A549 (cell line): ENCODE measurements around the gene CMTM7. TPM values are rescaled to one million over a fixed set of nuclear protein-coding genes. Genes with fewer than 3 reads are reported as not detected.

Source experiments
- ATAC-seq, 2 experiments: fragments of 200-7000 bp in 1 of 2; fragments of >200 bp in 1 of 2; cut with Nextera tagmentation in 1 of 2; cut with Tn5 transposase in 1 of 2; 3 replicates each; pipeline versions ENCODE4 v1.8.0 to v1.9.1; 2018 to 2020; ENCODE audit warnings: mild to moderate bottlenecking in 1 of 2, moderate library complexity in 1 of 2
- CTCF ChIA-PET: fragments of 300-600 bp; sonication (Branson Sonifier 250); formaldehyde crosslinking; extraction: SDS; loops from one replicate; lab custom pipeline; 2021; ENCODE audit warnings: antibody characterized with exemption, inconsistent platforms; lab: Yijun Ruan, JAX
- POLR2A ChIA-PET: fragments of 350-600 bp; formaldehyde crosslinking; extraction: SDS; loops from one replicate; lab custom pipeline; 2021; ENCODE audit warnings: antibody characterized with exemption, inconsistent platforms; lab: Yijun Ruan, JAX
- DNase-seq, 2 experiments: peaks; one replicate each; pipeline versions ENCODE4 v3.0.0 to v3.0.0-alpha.2; 2011 to 2016; ENCODE audit warnings: low read depth in 1 of 2, low spot score in 1 of 2
- FAIRE-seq: peaks from 2 replicates; lab custom pipeline; 2011; peaks lifted over from hg19 to GRCh38; lab: Jason Lieb, UNC
- H3K27ac ChIP-seq, 2 experiments: fragments of >200 bp; sonication (Bioruptor Twin); formaldehyde crosslinking; 3 replicates each; pipeline ENCODE4 v1.5.1; 2016 to 2017
- H3K4me1 ChIP-seq: fragments of >200 bp; sonication (Bioruptor Twin); formaldehyde crosslinking; 3 replicates; pipeline ENCODE4 v1.6.1; 2016
- H3K4me2 ChIP-seq: fragments of >200 bp; sonication (Bioruptor Twin); formaldehyde crosslinking; 3 replicates; pipeline ENCODE4 v1.6.1; 2016
- H3K4me3 ChIP-seq: fragments of >200 bp; sonication (Bioruptor Twin); formaldehyde crosslinking; 3 replicates; pipeline ENCODE4 v1.5.1; 2016
- H3K9me3 ChIP-seq: fragments of >200 bp; sonication (Bioruptor Twin); formaldehyde crosslinking; 3 replicates; pipeline ENCODE4 v1.6.1; 2016
- BCL3 ChIP-seq: fragments of >200 bp; sonication (Bioruptor Twin); formaldehyde crosslinking; IDR thresholded peaks from 3 replicates; pipeline ENCODE4 v1.6.1; 2016
- CBX2 ChIP-seq: fragments of 200-600 bp; sonication (generic); IDR thresholded peaks from 2 replicates; pipeline ENCODE4 v1.6.1; 2016; ENCODE audit warnings: low read depth, mild to moderate bottlenecking, borderline replicate concordance
- E2F6 ChIP-seq: IDR thresholded peaks from 2 replicates; pipeline ENCODE4 v1.6.1; 2012; ENCODE audit warnings: low read depth, borderline replicate concordance
- EHF ChIP-seq: fragments of 250-450 bp; sonication (Bioruptor Pico); IDR thresholded peaks from 2 replicates; pipeline ENCODE4 v1.5.0; 2020; ENCODE audit warnings: mild to moderate bottlenecking
- EHMT2 ChIP-seq: fragments of 200-600 bp; sonication (generic); IDR thresholded peaks from 2 replicates; pipeline ENCODE4 v1.6.1; 2016; ENCODE audit warnings: antibody characterized with exemption, low read depth, mild to moderate bottlenecking, moderate library complexity
- ELK1 ChIP-seq: fragments of 150-350 bp; IDR thresholded peaks from 2 replicates; pipeline ENCODE4 v1.6.1; 2014; ENCODE audit warnings: low read depth, mild to moderate bottlenecking, low read length
- FOSL2 ChIP-seq, 2 experiments: fragments of 450-650 bp in 1 of 2; fragments of >200 bp in 1 of 2; sonication (Bioruptor Twin) in 1 of 2; formaldehyde crosslinking; IDR thresholded peaks; 2 replicates each; pipeline versions ENCODE4 v1.5.0 to v1.6.1; 2016 to 2020; ENCODE audit warnings: mild to moderate bottlenecking in 1 of 2, moderate library complexity in 1 of 2
- GATA3 ChIP-seq: IDR thresholded peaks from 2 replicates; pipeline ENCODE4 v1.6.1; 2012; ENCODE audit warnings: borderline replicate concordance
- HOXA7 ChIP-seq: fragments of 250-450 bp; sonication (Bioruptor Pico); IDR thresholded peaks from 2 replicates; pipeline ENCODE4 v1.5.0; 2020; ENCODE audit warnings: mild to moderate bottlenecking, moderate library complexity
- HOXB13 ChIP-seq: fragments of 250-450 bp; sonication (Bioruptor Pico); IDR thresholded peaks from 2 replicates; pipeline ENCODE4 v1.5.0; 2020; ENCODE audit warnings: low read depth, mild to moderate bottlenecking, moderate library complexity
- KDM1A ChIP-seq: fragments of 200-600 bp; sonication (generic); IDR thresholded peaks from 2 replicates; pipeline ENCODE4 v1.6.1; 2016; ENCODE audit warnings: low read depth, mild to moderate bottlenecking
- KDM5A ChIP-seq: fragments of 200-600 bp; sonication (generic); IDR thresholded peaks from 2 replicates; pipeline ENCODE4 v1.6.1; 2016; ENCODE audit warnings: antibody characterized with exemption, mild to moderate bottlenecking
- MAFK ChIP-seq: fragments of 450-650 bp; IDR thresholded peaks from 2 replicates; pipeline ENCODE4 v1.6.1; 2014; ENCODE audit not compliant: partially characterized antibody
- NR3C1 ChIP-seq: fragments of >200 bp; sonication (Bioruptor Twin); formaldehyde crosslinking; IDR thresholded peaks from 3 replicates; pipeline ENCODE4 v1.6.1; 2017
- PHF8 ChIP-seq: fragments of 200-600 bp; sonication (generic); IDR thresholded peaks from 2 replicates; pipeline ENCODE4 v1.6.1; 2016; ENCODE audit warnings: low read depth, mild to moderate bottlenecking, antibody characterized with exemption, moderate library complexity, borderline replicate concordance
- POLR2A ChIP-seq: IDR thresholded peaks from 2 replicates; pipeline ENCODE4 v1.6.1; 2012; ENCODE audit warnings: mild to moderate bottlenecking, low read length
- RARB ChIP-seq: fragments of 250-450 bp; sonication (Bioruptor Pico); IDR thresholded peaks from 2 replicates; pipeline ENCODE4 v1.8.0; 2021; ENCODE audit warnings: mild to moderate bottlenecking, moderate library complexity
- RCOR1 ChIP-seq: fragments of 150-350 bp; IDR thresholded peaks from 2 replicates; pipeline ENCODE4 v1.6.1; 2014; ENCODE audit warnings: antibody characterized with exemption, low read length, low read depth
- RNF2 ChIP-seq: fragments of 200-600 bp; sonication (generic); IDR thresholded peaks from 2 replicates; pipeline ENCODE4 v1.6.1; 2016; ENCODE audit warnings: low read depth, mild to moderate bottlenecking, antibody characterized with exemption, moderate library complexity, borderline replicate concordance
- TFCP2L1 ChIP-seq: fragments of 250-450 bp; sonication (Bioruptor Pico); IDR thresholded peaks from 2 replicates; pipeline ENCODE4 v1.5.0; 2021; ENCODE audit warnings: mild to moderate bottlenecking
- TP53 ChIP-seq: fragments of 250-450 bp; sonication (Bioruptor Pico); IDR thresholded peaks from 2 replicates; pipeline ENCODE4 v1.5.0; 2021; ENCODE audit warnings: mild to moderate bottlenecking, moderate library complexity
- ZFP36 ChIP-seq: fragments of 450-650 bp; IDR thresholded peaks from 2 replicates; pipeline ENCODE4 v1.6.1; 2014; ENCODE audit warnings: borderline replicate concordance; ENCODE audit not compliant: partially characterized antibody
- WGBS: methylation state at CpG from one replicate; pipeline ENCODE4 v1.1.6; 2017; ENCODE audit errors: missing lambda C conversion rate; 5-methylcytosine and 5-hydroxymethylcytosine counted together
- polyA plus RNA-seq, 4 experiments: library from polyadenylated mRNA; depleted of rRNA in 3 of 4; stranded (reverse); fragments of >200 nt; fragmentation: RNase III in 1 of 4; extraction: RNeasy Plus Mini Kit Qiagen cat#74134 plus additional on column Dnase treatment in 1 of 4; gene quantifications; 2 replicates in 3 of 4; 3 replicates in 1 of 4; pipeline ENCODE4 v1.2.3, GENCODE V29; 2011 to 2017
- TF ChIP-seq, protein P1 (sequence below): fragments of 200-600 bp; sonication (generic); IDR thresholded peaks from 2 replicates; pipeline ENCODE4 v1.6.1; 2016; ENCODE audit warnings: antibody characterized with exemption, mild to moderate bottlenecking, moderate library complexity

Gene CMTM7
- polyA plus RNA-seq, 2 of the 4 experiments (the other 2 are of a cell fraction): 14.2 to 18.7 TPM

DNA sequence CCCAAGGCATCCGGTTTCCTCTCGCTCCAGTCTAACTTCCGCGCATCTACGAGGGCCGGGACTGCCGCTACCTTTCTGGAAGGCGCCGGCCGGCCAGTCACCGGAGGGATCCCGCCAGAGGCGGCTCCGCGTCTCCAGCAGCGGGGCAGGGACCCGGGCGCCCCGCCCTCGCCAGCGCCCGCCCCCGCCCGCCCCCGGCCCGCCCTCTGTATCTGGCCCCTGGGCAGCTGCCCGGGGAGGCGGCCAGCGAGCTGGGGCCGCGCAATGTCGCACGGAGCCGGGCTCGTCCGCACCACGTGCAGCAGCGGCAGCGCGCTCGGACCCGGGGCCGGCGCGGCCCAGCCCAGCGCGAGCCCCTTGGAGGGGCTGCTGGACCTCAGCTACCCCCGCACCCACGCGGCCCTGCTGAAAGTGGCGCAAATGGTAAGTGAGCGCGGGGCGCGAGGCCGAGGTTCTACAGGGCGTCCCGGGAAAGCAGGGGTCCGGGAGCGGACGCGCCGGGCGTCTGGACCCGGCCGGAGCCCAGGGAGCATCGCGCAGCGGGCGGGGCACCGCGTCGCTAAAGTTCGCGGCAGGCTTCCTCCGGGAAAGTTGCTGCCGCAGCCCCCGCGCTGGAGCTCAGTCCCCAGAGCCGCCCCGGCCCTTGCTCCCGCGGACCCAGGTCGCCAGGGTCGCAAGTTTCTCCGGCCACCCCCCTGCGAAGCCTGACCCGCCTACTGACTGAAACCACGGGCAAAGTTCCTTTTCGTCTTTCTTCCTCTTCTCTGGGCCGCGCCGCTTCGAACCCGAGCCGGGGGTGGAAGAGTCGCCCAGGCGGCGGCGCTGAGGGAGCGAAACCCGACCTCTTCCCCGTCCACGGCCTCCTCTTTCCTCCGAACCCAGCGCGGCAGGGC lies at the start of gene CMTM7 (continued):
- TF ChIP-seq, protein P1, sequence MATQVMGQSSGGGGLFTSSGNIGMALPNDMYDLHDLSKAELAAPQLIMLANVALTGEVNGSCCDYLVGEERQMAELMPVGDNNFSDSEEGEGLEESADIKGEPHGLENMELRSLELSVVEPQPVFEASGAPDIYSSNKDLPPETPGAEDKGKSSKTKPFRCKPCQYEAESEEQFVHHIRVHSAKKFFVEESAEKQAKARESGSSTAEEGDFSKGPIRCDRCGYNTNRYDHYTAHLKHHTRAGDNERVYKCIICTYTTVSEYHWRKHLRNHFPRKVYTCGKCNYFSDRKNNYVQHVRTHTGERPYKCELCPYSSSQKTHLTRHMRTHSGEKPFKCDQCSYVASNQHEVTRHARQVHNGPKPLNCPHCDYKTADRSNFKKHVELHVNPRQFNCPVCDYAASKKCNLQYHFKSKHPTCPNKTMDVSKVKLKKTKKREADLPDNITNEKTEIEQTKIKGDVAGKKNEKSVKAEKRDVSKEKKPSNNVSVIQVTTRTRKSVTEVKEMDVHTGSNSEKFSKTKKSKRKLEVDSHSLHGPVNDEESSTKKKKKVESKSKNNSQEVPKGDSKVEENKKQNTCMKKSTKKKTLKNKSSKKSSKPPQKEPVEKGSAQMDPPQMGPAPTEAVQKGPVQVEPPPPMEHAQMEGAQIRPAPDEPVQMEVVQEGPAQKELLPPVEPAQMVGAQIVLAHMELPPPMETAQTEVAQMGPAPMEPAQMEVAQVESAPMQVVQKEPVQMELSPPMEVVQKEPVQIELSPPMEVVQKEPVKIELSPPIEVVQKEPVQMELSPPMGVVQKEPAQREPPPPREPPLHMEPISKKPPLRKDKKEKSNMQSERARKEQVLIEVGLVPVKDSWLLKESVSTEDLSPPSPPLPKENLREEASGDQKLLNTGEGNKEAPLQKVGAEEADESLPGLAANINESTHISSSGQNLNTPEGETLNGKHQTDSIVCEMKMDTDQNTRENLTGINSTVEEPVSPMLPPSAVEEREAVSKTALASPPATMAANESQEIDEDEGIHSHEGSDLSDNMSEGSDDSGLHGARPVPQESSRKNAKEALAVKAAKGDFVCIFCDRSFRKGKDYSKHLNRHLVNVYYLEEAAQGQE: no peak
- TF ChIP-seq GATA3: no peak
- TF ChIP-seq RNF2: peak; percentile 17; the same call in 1 of the 2 replicates
- TF ChIP-seq RCOR1: no peak
- no peak for TF ChIP-seq KDM5A
- TF ChIP-seq FOSL2 (IDR thresholded peaks at IDR 0.05): no peak
- TF ChIP-seq FOSL2 (CRISPR knock-in tag; IDR thresholded peaks at IDR 0.05): no peak
- TF ChIP-seq HOXB13 (CRISPR knock-in tag): no peak
- no peak for TF ChIP-seq ELK1
- 0 out of 2 replicates have a peak, but pooled peaks have one; percentile 54 for TF ChIP-seq TP53
- TF ChIP-seq TFCP2L1 (CRISPR knock-in tag): no peak
- peak; percentile 97 for TF ChIP-seq POLR2A
- TF ChIP-seq MAFK: no peak
- TF ChIP-seq E2F6: peak; percentile 43; the same call in 1 of the 2 replicates
- TF ChIP-seq KDM1A: no peak
- no peak for TF ChIP-seq RARB (CRISPR knock-in tag)
- no peak for TF ChIP-seq NR3C1

- POLR2A ChIA-PET: no interaction called here
Observed at GRCh38 chr3:32347343-32348125, 44.1 kb upstream of the CMTM7 start.

More at GRCh38 chr3:32347343-32348125, 44.1 kb upstream of the CMTM7 start:
- CTCF ChIA-PET: interaction anchor here (0.8 to 1.0 kb wide), 2 partner anchors 11 to 27 kb away, joined by 3 to 4 read pairs; no protein-coding TSS in a partner anchor
- ATAC-seq (no peak), DNase-seq (no peak), FAIRE-seq (no peak)
- WGBS: 84% methylated on average over 11 of the region's 11 CpGs
- H3K4me2 ChIP-seq: no peak overlapping the region
- H3K4me1 ChIP-seq: no peaks in the 10 kb centered on the region
- H3K9me3 ChIP-seq: no peaks in the 10 kb centered on the region
- no peak overlapping the region for H3K27ac ChIP-seq
- H3K4me3 ChIP-seq: no peak overlapping the region
- TF ChIP-seq ELK1 (no peak), E2F6 (no peak), RARB (CRISPR knock-in tag) (no peak), PHF8 (no peak), GATA3 (no peak), CBX2 (no peak), HOXB13 (CRISPR knock-in tag) (no peak), EHF (CRISPR knock-in tag) (no peak), HOXA7 (CRISPR knock-in tag) (no peak), ZFP36 (no peak), BCL3 (no peak), EHMT2 (no peak)
